NT2/D1 (cell line): ENCODE results near the gene RFX4.
"Not testable (repeated sequence)": the region's sequence is repeated elsewhere in the genome, so short reads cannot be mapped to it uniquely, and the experiment has no call there.

Experiments used
- DNase-seq: peaks from one replicate; pipeline ENCODE4 v3.0.0-alpha.2; 2011; ENCODE audit warnings: low read depth, low spot score
- H3K27me3 ChIP-seq: 2 replicates; pipeline ENCODE4 v1.6.0; 2011; ENCODE audit warnings: mild to moderate bottlenecking; ENCODE audit not compliant: insufficient read length, insufficient read depth
- H3K36me3 ChIP-seq: 2 replicates; pipeline ENCODE4 v1.6.1; 2011; ENCODE audit warnings: mild to moderate bottlenecking, low read length, mixed read lengths; ENCODE audit not compliant: insufficient read depth, insufficient read length
- H3K4me1 ChIP-seq: 2 replicates; pipeline ENCODE4 v1.5.1; 2011; ENCODE audit not compliant: insufficient read depth, insufficient read length
- H3K4me3 ChIP-seq: 2 replicates; pipeline ENCODE4 v1.5.1; 2011; ENCODE audit warnings: low read depth; ENCODE audit not compliant: insufficient read length
- H3K9ac ChIP-seq: 2 replicates; pipeline ENCODE4 v1.6.0; 2011; ENCODE audit warnings: low read depth; ENCODE audit not compliant: insufficient read length
- H3K9me3 ChIP-seq: 2 replicates; pipeline ENCODE4 v1.5.1; 2011; ENCODE audit warnings: mild to moderate bottlenecking, low read length; ENCODE audit not compliant: insufficient read depth
- SUZ12 ChIP-seq: IDR thresholded peaks from 2 replicates; pipeline ENCODE4 v1.6.1; 2011; ENCODE audit not compliant: insufficient read length, insufficient read depth; ENCODE audit errors: extremely low read depth
- YY1 ChIP-seq: IDR thresholded peaks from 2 replicates; pipeline ENCODE4 v1.6.1; 2011; ENCODE audit not compliant: insufficient read length, insufficient read depth
- ZNF274 ChIP-seq: IDR thresholded peaks from 2 replicates; pipeline ENCODE4 v1.6.1; 2011; ENCODE audit warnings: mild to moderate bottlenecking, low read depth, low read length

Gene RFX4

DNA sequence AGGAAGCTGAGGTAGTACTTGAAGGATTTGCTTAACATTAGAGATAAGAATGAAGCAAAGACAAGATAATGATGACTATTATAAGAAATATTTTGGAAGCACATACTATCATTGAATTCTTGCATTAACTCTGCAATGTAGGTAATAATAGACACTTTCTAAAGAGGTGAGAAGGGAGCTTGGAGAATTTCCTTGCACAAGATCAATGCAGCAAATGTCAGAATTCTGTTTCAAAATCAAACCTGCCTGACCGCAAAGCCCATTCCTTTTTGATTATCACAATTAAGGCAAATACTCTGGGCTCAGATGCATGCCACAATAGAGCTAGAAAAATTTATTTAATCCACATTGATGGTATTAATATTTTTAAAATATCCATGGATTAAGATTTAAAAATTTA is 141.3 kb downstream of the RFX4 start:
- H3K4me3 ChIP-seq, result no peak overlapping the region
- no peak for DNase-seq
- H3K9me3 ChIP-seq, result no peaks in the 10 kb centered on the region
- H3K9ac ChIP-seq, result no peak overlapping the region
- no peaks in the 10 kb centered on the region for H3K27me3 ChIP-seq
- H3K4me1 ChIP-seq, result no peaks in the 10 kb centered on the region
- H3K36me3 ChIP-seq, result no peaks in the 10 kb centered on the region
- TF ChIP-seq ZNF274 (no peak), SUZ12 (no peak), YY1 (no peak)

DNA sequence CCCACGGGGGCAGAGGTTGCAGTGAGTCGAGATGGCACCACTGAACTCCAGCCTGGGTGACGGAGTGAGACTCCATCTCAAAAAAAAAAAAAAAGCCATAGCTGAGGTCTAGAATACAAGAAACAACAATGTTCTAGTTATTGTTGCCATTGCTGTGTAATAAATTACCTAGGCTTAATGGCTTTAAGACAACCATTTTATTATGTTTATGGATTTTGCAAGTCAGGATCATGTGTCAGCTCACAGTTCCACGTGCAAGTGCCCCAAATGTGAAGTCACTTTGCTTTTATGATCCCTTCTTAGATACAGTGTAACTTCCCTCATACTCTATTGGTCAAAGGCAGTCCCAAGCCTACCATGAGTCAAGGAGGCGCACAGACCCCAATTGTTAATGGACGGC is 142.1 kb downstream of the RFX4 start:
- Histone ChIP-seq H3K4me1 (no peaks in the 10 kb centered on the region), H3K4me3 (no peak overlapping the region), H3K9ac (no peak overlapping the region), H3K36me3 (no peaks in the 10 kb centered on the region), H3K27me3 (no peaks in the 10 kb centered on the region), H3K9me3 (no peaks in the 10 kb centered on the region)
- TF ChIP-seq SUZ12 (no peak), ZNF274 (no peak), YY1 (no peak)
- no peak for DNase-seq

DNA sequence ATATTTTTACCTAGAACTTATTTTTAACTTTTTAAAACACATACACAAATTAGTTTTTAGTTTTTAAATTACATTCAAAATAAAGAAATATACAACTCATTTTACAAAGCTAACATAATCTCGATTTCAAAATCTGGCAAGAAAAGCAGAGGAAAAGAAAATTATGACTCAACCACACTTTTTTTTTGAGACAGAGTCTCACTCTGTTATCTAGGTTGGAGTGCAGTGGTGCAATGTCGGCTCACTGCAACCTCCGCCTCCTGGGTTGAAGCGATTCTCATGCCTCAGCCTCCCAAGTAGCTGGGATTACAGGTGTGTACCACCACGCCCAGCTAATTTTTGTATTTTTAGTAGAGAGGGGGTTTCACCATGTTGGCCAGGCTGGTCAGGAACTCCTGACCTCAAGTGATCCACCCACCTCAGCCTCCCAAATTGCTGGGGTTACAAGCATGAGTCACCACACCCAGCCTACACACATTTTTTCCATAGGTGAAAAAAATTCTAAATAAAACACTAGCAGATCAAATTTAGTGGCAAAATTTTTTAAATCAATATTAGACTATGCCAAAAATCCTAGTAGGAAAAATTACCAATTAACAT is 143.9 kb downstream of the RFX4 start:
- not testable (repeated sequence) for H3K27me3 ChIP-seq, H3K36me3 ChIP-seq, H3K9me3 ChIP-seq, DNase-seq, H3K4me1 ChIP-seq, H3K9ac ChIP-seq, H3K4me3 ChIP-seq

DNA sequence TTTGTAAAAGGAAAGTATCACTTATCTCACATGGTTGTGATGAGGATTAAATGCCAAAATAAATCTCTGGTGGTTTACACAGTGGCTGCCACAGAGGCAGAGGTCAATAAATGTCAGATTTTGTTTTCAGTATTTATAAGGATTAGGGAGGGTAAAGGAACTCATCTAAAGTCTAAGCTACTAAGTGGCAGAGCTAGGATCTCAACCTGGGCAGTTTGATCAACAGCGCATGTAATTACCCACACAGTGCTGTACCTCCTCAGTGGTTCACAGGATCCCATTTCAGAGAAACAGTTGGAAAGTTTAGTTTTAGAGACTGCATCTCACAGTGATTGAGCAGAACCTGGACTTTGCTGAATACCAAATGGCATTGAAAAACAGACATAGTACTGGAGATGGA is 146.8 kb downstream of the RFX4 start:
- Histone ChIP-seq H3K4me1 (no peaks in the 10 kb centered on the region), H3K27me3 (no peaks in the 10 kb centered on the region), H3K9me3 (no peaks in the 10 kb centered on the region), H3K36me3 (no peaks in the 10 kb centered on the region), H3K4me3 (no peak overlapping the region), H3K9ac (no peak overlapping the region)
- no peak for DNase-seq
- TF ChIP-seq ZNF274 (no peak), SUZ12 (no peak), YY1 (no peak)

DNA sequence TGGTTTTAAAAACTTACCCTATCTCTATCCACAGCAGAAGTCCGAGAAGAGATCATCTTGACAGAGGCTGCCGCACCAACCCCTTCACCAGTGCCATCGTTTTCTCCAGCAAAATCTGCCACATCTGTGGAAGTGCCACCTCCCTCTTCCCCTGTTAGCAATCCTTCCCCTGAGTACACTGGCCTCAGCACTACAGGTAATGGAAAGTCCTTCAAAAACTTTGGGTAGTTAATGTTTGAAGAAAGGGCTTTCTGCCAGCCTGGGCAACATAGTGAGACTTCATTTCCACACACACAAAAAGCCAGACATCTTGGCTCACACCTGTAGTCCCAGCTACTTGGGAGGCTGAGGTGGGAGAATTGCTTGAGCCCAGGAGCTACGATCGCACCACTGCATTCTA is 150.1 kb downstream of the RFX4 start:
- H3K9me3 ChIP-seq, result no peaks in the 10 kb centered on the region
- H3K27me3 ChIP-seq, result no peaks in the 10 kb centered on the region
- no peak overlapping the region for H3K9ac ChIP-seq
- TF ChIP-seq YY1 (no peak), SUZ12 (no peak), ZNF274 (no peak)
- H3K36me3 ChIP-seq, result no peaks in the 10 kb centered on the region
- no peak for DNase-seq
- no peak overlapping the region for H3K4me3 ChIP-seq
- H3K4me1 ChIP-seq, result no peaks in the 10 kb centered on the region

DNA sequence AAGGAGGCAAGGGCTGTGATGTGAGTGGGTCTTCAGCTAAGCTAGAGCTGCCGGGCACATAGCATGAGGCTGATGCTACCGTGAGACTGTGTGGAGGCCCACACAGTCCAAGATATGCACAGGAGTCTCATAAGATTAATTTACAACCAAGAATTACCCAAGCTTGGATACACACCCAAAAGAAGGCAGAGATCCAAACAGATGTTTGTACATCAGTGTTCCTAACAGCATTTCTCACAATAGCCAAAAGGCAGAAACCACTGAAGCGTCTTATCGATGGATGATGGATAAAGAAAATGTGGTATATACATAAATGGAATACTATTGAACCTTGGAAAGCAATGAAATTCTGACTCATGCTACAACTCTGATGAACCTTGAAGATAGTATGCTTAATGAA is 150.9 kb downstream of the RFX4 start:
- TF ChIP-seq YY1 (no peak), SUZ12 (no peak), ZNF274 (no peak)
- no peak overlapping the region for H3K4me3 ChIP-seq
- no peak overlapping the region for H3K9ac ChIP-seq
- H3K9me3 ChIP-seq, result no peaks in the 10 kb centered on the region
- no peak for DNase-seq
- no peaks in the 10 kb centered on the region for H3K36me3 ChIP-seq
- no peaks in the 10 kb centered on the region for H3K27me3 ChIP-seq
- H3K4me1 ChIP-seq, result no peaks in the 10 kb centered on the region

DNA sequence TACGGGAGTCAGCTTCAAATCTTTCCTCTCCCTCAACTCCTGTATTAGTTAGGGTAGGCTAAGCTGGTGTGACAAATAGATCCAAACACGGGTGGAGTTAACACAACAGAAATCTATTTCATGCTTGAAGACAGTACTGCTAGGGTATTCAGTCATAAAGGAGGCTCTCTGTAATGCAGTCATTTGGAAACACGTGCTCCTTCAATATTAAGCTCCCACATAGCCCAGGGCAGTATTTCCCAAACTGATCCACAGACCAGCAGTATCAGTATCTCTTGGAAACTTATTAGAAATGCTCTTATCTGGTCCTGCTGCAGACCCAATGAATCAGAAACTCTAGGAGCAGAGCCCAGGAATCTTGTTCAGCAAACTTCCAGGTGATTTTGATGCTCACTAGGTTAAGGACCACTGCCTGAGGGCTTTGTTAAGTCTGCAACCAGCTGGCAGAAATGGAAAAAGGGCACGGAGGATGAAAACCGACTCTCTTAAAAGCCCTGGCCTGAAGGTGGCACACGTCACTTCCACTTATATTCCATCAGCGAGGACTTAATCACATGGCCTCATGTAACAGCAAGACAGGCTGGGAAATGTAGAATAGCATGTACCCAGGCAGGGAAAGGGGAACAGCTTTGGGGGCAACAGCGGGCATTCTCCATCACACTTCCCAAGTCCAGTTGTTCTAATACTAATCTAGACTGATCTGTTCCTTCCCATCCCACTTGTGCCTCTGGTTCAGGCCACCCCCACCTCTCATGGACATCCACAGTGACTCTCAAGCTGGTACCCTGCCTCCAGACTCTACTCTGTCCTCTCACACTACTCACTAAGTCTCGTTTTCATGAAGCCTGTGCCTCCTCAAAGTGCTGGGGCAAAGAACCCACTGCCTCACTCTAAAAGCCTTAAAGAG is 153.5 kb downstream of the RFX4 start:
- H3K4me3 ChIP-seq, result no peak overlapping the region
- no peaks in the 10 kb centered on the region for H3K9me3 ChIP-seq
- H3K9ac ChIP-seq, result no peak overlapping the region
- H3K27me3 ChIP-seq, result no peaks in the 10 kb centered on the region
- no peak for DNase-seq
- H3K36me3 ChIP-seq, result no peaks in the 10 kb centered on the region
- TF ChIP-seq YY1 (no peak), ZNF274 (no peak), SUZ12 (no peak)
- no peaks in the 10 kb centered on the region for H3K4me1 ChIP-seq
